Neural cell (in vitro differentiated cells): ENCODE measurements around the gene SETBP1. TPM values are rescaled to one million over a fixed set of nuclear protein-coding genes. Genes with fewer than 3 reads are reported as not detected.

Experiments used
- H2AFZ ChIP-seq: fragments of 200-600, 300-800 bp; sonication (generic), shearing (Covaris generic); 2 replicates; pipeline ENCODE4 v1.6.0; 2014; ENCODE audit warnings: low read depth, mild to moderate bottlenecking, antibody characterized with exemption, low read length, moderate library complexity
- H3F3A ChIP-seq: fragments of 200-600 bp; shearing (Covaris generic); 2 replicates; pipeline ENCODE4 v1.6.1; 2016; ENCODE audit warnings: mild to moderate bottlenecking, moderate library complexity, mixed read lengths, antibody characterized with exemption, low read length; ENCODE audit not compliant: insufficient read depth, poor library complexity, severe bottlenecking
- H3K27ac ChIP-seq: fragments of 200-600, 300-800 bp; sonication (generic), shearing (Covaris generic); 2 replicates; pipeline ENCODE4 v1.5.1; 2014; ENCODE audit warnings: mild to moderate bottlenecking, low read length, moderate library complexity
- H3K27me3 ChIP-seq: fragments of 300-800, 200-600 bp; sonication (generic), shearing (Covaris generic); 2 replicates; pipeline ENCODE4 v1.6.0; 2014; ENCODE audit warnings: mild to moderate bottlenecking, low read depth, low read length, moderate library complexity; ENCODE audit not compliant: insufficient read depth
- H3K36me3 ChIP-seq: fragments of 300-800, 200-600 bp; sonication (generic), shearing (Covaris generic); 2 replicates; pipeline ENCODE4 v1.5.1; 2014; ENCODE audit warnings: mild to moderate bottlenecking, antibody characterized with exemption, low read length, moderate library complexity; ENCODE audit not compliant: insufficient read depth
- H3K4me2 ChIP-seq: fragments of 300-800, 200-600 bp; sonication (generic), shearing (Covaris generic); 2 replicates; pipeline ENCODE4 v1.6.0; 2014; ENCODE audit warnings: mild to moderate bottlenecking, low read length
- H3K4me3 ChIP-seq: fragments of 300-800, 200-600 bp; sonication (generic), shearing (Covaris generic); 2 replicates; pipeline ENCODE4 v1.5.1; 2014; ENCODE audit warnings: mild to moderate bottlenecking, low read length, moderate library complexity
- H3K79me2 ChIP-seq: fragments of 200-600 bp; shearing (Covaris generic); replicated peaks from 2 replicates; pipeline ENCODE4 v1.6.0; 2014; ENCODE audit warnings: mild to moderate bottlenecking, low read length, moderate library complexity; ENCODE audit not compliant: insufficient read depth
- H3K9ac ChIP-seq: fragments of 300-800, 200-600 bp; sonication (generic), shearing (Covaris generic); 2 replicates; pipeline ENCODE4 v1.6.1; 2016; ENCODE audit warnings: mild to moderate bottlenecking, low read length, mixed read lengths
- H3K9me2 ChIP-seq: fragments of 200-600 bp; shearing (Covaris generic); 2 replicates; pipeline ENCODE4 v1.6.1; 2016; ENCODE audit warnings: mild to moderate bottlenecking, low read length, mixed read lengths; ENCODE audit not compliant: insufficient read depth
- H3K9me3 ChIP-seq: fragments of 200-600, 300-800 bp; sonication (generic), shearing (Covaris generic); 2 replicates; pipeline ENCODE4 v1.6.1; 2016; ENCODE audit warnings: mild to moderate bottlenecking, mixed run types, low read length, moderate library complexity, mixed read lengths
- H4K20me1 ChIP-seq: fragments of 200-600 bp; shearing (Covaris generic); 2 replicates; pipeline ENCODE4 v1.6.1; 2016; ENCODE audit warnings: mild to moderate bottlenecking, mixed run types; ENCODE audit not compliant: insufficient read depth
- EP300 ChIP-seq: fragments of 450-650 bp; conservative IDR thresholded peaks from 2 replicates; pipeline ENCODE4 v1.6.1; 2014; ENCODE audit warnings: antibody characterized with exemption, mild to moderate bottlenecking, moderate library complexity; ENCODE audit not compliant: poor library complexity, severe bottlenecking
- EZH2 ChIP-seq: fragments of 200-600, 300-800 bp; shearing (Covaris generic), sonication (generic); IDR thresholded peaks from 2 replicates; pipeline ENCODE4 v1.6.1; 2014; ENCODE audit warnings: antibody characterized with exemption, low read length, borderline replicate concordance, mild to moderate bottlenecking; ENCODE audit not compliant: insufficient read depth, poor library complexity, severe bottlenecking
- MXI1 ChIP-seq: fragments of 450-650 bp; conservative IDR thresholded peaks from 2 replicates; pipeline ENCODE4 v1.6.1; 2014; ENCODE audit warnings: antibody characterized with exemption, mild to moderate bottlenecking; ENCODE audit not compliant: poor library complexity, severe bottlenecking
- POLR2AphosphoS5 ChIP-seq: IDR thresholded peaks from 2 replicates; pipeline ENCODE4 v1.6.1; 2012
- RAD21 ChIP-seq: fragments of 450-650 bp; conservative IDR thresholded peaks from 2 replicates; pipeline ENCODE4 v1.6.1; 2014; ENCODE audit warnings: antibody characterized with exemption, mild to moderate bottlenecking, moderate library complexity
- SMC3 ChIP-seq: fragments of 450-650 bp; conservative IDR thresholded peaks from 2 replicates; pipeline ENCODE4 v1.6.1; 2014; ENCODE audit warnings: antibody characterized with exemption, mild to moderate bottlenecking, moderate library complexity; ENCODE audit not compliant: poor library complexity
- TAF1 ChIP-seq: IDR thresholded peaks from 2 replicates; pipeline ENCODE4 v1.6.1; 2012; ENCODE audit warnings: low read depth
- polyA plus RNA-seq: library from polyadenylated mRNA; depleted of rRNA; stranded (reverse); fragments of >200 nt; gene quantifications from 2 replicates; pipeline ENCODE4 v1.2.3, GENCODE V29; 2014
- TF ChIP-seq, protein P1 (sequence below): IDR thresholded peaks from 2 replicates; pipeline ENCODE4 v1.6.1; 2012; ENCODE audit warnings: borderline replicate concordance
- TF ChIP-seq, protein P2 (sequence below): fragments of 450-650 bp; IDR thresholded peaks from 2 replicates; pipeline ENCODE4 v1.5.1; 2014; ENCODE audit warnings: antibody characterized with exemption, mild to moderate bottlenecking, moderate library complexity; ENCODE audit not compliant: poor library complexity, severe bottlenecking

Gene SETBP1
- polyA plus RNA-seq, 1 donor from 2014 or later: 13.7 TPM

DNA sequence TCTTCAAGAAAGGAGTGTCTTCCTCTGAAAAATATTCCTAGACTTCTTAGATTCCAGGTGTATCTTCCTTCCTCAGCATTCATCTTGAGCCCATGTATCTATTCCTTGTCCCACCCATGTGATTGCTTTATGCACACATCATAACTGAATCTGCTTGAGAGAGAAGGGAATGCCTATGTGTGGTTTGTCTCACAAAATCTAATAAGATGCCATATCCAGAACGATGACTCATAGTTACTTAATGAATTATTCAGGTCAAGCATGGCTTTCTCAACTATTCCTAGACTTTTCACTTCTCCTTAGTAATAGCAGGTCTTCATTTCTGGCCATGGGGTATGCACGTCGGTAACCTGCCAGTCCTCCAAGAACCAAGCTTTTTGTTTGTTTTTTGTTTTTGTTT lies 121.8 kb downstream of the SETBP1 start:
- Histone ChIP-seq H3K27me3 (no peaks in the 10 kb centered on the region), H3K36me3 (peaks cover 7% of the 10 kb centered on the region), H3K9me3 (no peaks in the 10 kb centered on the region), H3F3A (no peaks in the 10 kb centered on the region), H3K4me3 (no peak overlapping the region), H3K27ac (no peak overlapping the region), H3K9ac (no peak overlapping the region), H4K20me1 (no peaks in the 10 kb centered on the region), H3K79me2 (peaks cover 10% of the 10 kb centered on the region), H3K4me2 (no peak overlapping the region), H3K9me2 (no peaks in the 10 kb centered on the region), H2AFZ (no peak overlapping the region)
- TF ChIP-seq SMC3 (no peak), POLR2AphosphoS5 (no peak), MXI1 (no peak)

DNA sequence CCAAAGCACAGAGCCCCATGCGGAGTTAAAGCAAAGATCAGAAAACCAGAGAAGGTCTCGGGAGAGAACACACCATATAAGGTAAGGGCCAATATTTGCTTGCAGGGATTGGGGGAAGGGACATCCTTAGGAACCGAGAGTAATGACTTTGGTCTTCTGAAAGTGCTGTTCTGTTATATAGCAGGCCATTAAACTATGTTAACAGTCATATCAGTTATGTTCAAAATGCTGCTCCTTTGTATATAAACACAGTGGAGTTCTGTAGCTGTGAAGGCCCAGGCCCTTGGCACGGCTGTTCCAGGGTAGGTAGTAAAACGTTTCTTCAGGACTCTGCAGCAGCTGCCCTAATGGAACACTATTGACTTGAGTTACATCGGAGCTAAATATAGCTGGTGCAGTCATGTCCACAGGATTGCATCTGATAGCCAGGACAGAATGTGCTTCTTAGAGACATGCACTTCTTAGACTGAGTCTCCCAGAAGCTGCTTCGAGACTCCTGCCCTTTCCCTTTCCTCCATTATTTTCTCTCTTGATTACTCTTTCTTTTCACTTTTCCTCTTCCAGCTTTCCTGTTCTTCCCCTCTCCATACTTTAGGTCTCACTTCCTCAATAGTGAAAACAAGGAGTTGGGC lies 122.4 kb downstream of the SETBP1 start:
- Histone ChIP-seq H3K9ac (no peak overlapping the region), H3K4me2 (no peak overlapping the region), H3K79me2 (peaks cover 16% of the 10 kb centered on the region)

More for the DNA sequence above, 122.4 kb downstream of the SETBP1 start:
- Histone ChIP-seq H3K4me3 (no peak overlapping the region), H3F3A (no peaks in the 10 kb centered on the region), H3K27ac (no peak overlapping the region), H3K27me3 (no peaks in the 10 kb centered on the region), H2AFZ (no peak overlapping the region), H3K9me3 (no peaks in the 10 kb centered on the region), H4K20me1 (no peaks in the 10 kb centered on the region), H3K9me2 (no peaks in the 10 kb centered on the region), H3K36me3 (peaks cover 7% of the 10 kb centered on the region)
- TF ChIP-seq EP300 (no peak), RAD21 (no peak), MXI1 (no peak), EZH2 (no peak), TAF1 (no peak), POLR2AphosphoS5 (no peak)
- TF ChIP-seq, protein P1, sequence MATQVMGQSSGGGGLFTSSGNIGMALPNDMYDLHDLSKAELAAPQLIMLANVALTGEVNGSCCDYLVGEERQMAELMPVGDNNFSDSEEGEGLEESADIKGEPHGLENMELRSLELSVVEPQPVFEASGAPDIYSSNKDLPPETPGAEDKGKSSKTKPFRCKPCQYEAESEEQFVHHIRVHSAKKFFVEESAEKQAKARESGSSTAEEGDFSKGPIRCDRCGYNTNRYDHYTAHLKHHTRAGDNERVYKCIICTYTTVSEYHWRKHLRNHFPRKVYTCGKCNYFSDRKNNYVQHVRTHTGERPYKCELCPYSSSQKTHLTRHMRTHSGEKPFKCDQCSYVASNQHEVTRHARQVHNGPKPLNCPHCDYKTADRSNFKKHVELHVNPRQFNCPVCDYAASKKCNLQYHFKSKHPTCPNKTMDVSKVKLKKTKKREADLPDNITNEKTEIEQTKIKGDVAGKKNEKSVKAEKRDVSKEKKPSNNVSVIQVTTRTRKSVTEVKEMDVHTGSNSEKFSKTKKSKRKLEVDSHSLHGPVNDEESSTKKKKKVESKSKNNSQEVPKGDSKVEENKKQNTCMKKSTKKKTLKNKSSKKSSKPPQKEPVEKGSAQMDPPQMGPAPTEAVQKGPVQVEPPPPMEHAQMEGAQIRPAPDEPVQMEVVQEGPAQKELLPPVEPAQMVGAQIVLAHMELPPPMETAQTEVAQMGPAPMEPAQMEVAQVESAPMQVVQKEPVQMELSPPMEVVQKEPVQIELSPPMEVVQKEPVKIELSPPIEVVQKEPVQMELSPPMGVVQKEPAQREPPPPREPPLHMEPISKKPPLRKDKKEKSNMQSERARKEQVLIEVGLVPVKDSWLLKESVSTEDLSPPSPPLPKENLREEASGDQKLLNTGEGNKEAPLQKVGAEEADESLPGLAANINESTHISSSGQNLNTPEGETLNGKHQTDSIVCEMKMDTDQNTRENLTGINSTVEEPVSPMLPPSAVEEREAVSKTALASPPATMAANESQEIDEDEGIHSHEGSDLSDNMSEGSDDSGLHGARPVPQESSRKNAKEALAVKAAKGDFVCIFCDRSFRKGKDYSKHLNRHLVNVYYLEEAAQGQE: no peak
- TF ChIP-seq, protein P2, sequence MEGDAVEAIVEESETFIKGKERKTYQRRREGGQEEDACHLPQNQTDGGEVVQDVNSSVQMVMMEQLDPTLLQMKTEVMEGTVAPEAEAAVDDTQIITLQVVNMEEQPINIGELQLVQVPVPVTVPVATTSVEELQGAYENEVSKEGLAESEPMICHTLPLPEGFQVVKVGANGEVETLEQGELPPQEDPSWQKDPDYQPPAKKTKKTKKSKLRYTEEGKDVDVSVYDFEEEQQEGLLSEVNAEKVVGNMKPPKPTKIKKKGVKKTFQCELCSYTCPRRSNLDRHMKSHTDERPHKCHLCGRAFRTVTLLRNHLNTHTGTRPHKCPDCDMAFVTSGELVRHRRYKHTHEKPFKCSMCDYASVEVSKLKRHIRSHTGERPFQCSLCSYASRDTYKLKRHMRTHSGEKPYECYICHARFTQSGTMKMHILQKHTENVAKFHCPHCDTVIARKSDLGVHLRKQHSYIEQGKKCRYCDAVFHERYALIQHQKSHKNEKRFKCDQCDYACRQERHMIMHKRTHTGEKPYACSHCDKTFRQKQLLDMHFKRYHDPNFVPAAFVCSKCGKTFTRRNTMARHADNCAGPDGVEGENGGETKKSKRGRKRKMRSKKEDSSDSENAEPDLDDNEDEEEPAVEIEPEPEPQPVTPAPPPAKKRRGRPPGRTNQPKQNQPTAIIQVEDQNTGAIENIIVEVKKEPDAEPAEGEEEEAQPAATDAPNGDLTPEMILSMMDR: no peak
